ENCODE measurements around the gene TRIM47. TPM values are rescaled to one million over a fixed set of nuclear protein-coding genes. Genes with fewer than 3 reads are reported as not detected.
"Not testable (repeated sequence)": the region's sequence is repeated elsewhere in the genome, so short reads cannot be mapped to it uniquely, and the experiment has no call there.

TRIM47 gene
- total RNA-seq, 6 experiments from 2014 or later: 1.0 to 2.3 (median 1.5) TPM

DNA sequence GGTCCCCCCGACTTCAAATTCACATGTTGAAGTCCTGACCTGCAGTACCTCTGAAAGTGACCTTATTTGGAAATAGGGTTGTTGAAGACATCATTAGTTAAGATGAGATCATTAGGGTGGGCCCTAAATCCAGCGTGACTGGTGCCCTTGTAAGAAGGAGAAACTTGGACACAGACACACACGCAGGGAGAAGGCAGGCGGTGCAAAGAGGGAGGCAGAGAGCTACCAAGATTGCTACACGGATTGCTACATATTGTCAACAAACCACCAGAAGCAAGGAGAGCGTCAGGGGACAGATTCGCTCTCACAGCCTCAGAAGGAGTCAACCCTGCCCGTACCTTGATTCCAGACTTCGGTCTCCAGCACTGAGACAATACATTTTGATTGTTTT, 16.5 kb downstream of the TRIM47 start:
- no peak overlapping the region for H3K27ac Mint-ChIP-seq
- TF ChIP-seq, protein P1, sequence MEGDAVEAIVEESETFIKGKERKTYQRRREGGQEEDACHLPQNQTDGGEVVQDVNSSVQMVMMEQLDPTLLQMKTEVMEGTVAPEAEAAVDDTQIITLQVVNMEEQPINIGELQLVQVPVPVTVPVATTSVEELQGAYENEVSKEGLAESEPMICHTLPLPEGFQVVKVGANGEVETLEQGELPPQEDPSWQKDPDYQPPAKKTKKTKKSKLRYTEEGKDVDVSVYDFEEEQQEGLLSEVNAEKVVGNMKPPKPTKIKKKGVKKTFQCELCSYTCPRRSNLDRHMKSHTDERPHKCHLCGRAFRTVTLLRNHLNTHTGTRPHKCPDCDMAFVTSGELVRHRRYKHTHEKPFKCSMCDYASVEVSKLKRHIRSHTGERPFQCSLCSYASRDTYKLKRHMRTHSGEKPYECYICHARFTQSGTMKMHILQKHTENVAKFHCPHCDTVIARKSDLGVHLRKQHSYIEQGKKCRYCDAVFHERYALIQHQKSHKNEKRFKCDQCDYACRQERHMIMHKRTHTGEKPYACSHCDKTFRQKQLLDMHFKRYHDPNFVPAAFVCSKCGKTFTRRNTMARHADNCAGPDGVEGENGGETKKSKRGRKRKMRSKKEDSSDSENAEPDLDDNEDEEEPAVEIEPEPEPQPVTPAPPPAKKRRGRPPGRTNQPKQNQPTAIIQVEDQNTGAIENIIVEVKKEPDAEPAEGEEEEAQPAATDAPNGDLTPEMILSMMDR (IDR thresholded peaks at IDR 0.05): no peak
- no peaks in the 10 kb centered on the region for H3K9me3 Mint-ChIP-seq
- peaks cover 16% of the 10 kb centered on the region for H3K4me1 Mint-ChIP-seq (ENCODE audit: low read depth)
- H3K27me3 Mint-ChIP-seq (ENCODE audit: insufficient read depth): no peaks in the 10 kb centered on the region; the same call in 1 of the 2 replicates
- no peak overlapping the region for H3K4me3 Mint-ChIP-seq
- DNase-seq: no peak
- no peaks in the 10 kb centered on the region for H3K36me3 Mint-ChIP-seq (ENCODE audit: low read depth)

DNA sequence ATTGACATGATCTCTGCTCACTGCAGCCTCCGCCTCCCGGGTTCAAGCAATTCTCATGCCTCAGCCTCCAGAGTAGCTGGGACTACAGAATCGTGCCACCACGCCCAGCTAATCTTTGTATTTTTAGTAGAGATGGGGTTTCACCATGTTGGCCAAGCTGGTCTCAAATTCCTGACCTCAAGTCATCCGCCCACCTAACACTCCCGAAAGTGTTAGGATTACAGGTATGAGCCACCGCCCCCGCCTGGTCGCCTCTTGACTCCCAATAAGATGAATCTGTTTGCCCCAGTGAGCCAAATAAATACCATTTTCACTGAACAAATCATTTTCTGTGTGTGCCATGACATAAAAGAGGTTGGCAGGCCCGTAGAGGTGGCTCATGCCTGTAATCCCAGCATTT, 19.0 kb downstream of the TRIM47 start:
- DNase-seq; H3K4me3 Mint-ChIP-seq; H3K9me3 Mint-ChIP-seq; H3K36me3 Mint-ChIP-seq (ENCODE audit: low read depth); H3K27ac Mint-ChIP-seq; H3K27me3 Mint-ChIP-seq (ENCODE audit: insufficient read depth): not testable (repeated sequence)
- peaks cover 16% of the 10 kb centered on the region for H3K4me1 Mint-ChIP-seq (ENCODE audit: low read depth)

DNA sequence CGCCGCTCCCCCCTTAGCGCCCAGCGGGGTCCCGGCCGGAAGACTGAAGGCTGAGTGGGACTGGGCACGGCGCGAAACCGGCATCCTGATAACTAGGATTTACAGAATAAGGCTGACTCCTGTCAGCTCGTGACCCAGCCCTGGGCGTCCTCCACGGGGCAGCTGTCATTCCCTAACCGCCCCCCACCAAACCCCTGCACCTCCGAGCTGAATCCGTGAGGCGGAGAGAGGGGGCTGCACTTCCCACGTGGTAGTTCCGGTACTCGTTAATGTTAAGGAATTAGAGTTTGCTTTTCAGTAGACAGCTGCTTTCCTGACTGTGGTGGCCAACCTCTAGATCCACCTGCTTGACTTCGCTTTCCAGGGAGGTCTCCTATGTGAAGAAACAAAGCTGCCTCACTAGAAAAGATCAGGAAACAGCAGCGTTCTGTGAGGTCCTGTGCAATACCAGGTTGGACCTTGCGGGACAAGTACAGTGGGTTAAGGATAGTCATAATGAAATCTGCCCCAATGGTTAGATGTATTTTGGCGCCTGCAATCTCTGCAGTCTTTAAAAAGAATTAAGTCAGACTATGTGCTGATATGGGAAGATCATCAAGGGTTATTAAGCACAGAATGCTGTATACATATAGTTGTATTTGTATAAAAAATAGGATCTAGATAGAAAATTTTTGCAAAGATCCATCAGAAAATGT, 22.2 kb downstream of the TRIM47 start:
- no peaks in the 10 kb centered on the region for H3K9me3 Mint-ChIP-seq
- DNase-seq: no peak
- no peak overlapping the region for H3K4me3 Mint-ChIP-seq
- H3K27ac Mint-ChIP-seq: no peak overlapping the region; the same call in 1 of the 2 replicates
- H3K4me1 Mint-ChIP-seq (ENCODE audit: low read depth): peaks cover 7% of the 10 kb centered on the region
- TF ChIP-seq, protein P1 (IDR thresholded peaks at IDR 0.05): peak; percentile 56
- H3K36me3 Mint-ChIP-seq (ENCODE audit: low read depth): no peaks in the 10 kb centered on the region
- H3K27me3 Mint-ChIP-seq (ENCODE audit: insufficient read depth): no peaks in the 10 kb centered on the region

DNA sequence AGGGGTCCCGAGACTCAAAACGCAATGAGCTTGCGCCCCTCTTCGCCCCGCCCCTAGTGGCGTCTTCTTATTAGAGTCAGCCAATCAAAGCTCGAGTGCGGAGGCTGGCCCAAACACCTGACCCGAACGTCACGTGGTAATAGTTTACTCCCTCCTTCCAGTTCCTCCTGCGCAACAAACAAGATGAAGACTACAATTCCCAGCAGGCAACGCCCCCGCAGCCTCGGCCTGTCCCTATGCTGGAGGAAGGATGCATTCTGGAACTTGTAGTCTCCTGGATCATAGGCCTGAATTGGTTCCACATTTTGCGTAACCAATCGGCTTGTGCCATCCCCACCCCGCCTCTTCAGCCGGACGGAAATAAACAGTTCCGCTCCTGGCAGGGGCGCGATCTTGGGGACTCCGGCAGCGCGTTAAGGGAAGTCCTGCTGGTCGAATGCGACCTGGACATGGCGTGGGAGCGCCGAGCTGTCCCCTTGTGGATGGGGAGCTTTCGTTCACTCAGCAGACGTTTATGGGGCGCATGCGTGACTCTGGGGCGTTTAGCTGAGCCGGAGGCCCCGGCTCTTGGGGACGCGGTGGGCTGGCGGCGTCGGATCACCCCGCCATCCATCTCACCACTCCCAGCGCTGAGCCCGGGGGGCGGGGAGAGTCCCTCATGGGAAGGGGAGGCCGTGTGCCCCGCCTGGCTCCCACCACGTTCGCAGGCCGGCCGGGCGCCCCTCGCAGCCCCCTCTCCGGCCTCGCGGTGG, 22.9 kb downstream of the TRIM47 start, which contains the start of gene WBP2:
WBP2 (minus strand) TSS at position 26 of the 752 bp plus-strand sequence. CDS start 38 bp downstream, outside the sequence.
- no peaks in the 10 kb centered on the region for H3K36me3 Mint-ChIP-seq (ENCODE audit: low read depth)
- TF ChIP-seq, protein P1 (IDR thresholded peaks at IDR 0.05): peak; percentile 27; the same call in 1 of the 2 replicates
- no peaks in the 10 kb centered on the region for H3K9me3 Mint-ChIP-seq
- H3K27ac Mint-ChIP-seq: no peak within 1 kb of the TSS; the same call in 1 of the 2 replicates
- DNase-seq: peak; percentile 100
- H3K4me1 Mint-ChIP-seq (ENCODE audit: low read depth): peaks cover 7% of the 10 kb centered on the region
- no peak within 1 kb of the TSS for H3K4me3 Mint-ChIP-seq
- no peaks in the 10 kb centered on the region for H3K27me3 Mint-ChIP-seq (ENCODE audit: insufficient read depth)

DNA sequence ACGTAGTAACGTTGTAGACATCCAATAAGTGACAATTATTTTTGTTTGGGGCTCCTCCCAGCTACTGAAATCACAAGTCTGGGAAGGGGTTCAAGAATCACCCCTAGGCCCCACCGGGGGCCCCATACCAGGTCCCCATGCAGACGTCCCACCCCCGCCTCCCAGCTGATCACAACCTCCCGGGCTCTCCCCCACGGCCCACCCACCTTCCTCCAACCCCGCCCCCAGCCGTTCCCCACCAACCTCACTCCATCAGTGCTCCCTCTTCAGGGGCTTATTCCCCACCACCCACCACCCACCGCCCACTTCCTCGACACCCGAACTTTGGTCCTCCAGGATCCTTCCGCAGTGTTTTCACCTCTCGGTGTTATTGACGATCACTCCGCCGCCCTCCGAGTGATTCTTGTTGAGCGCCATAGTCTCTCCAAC, 23.5 kb downstream of the TRIM47 start:
- H3K36me3 Mint-ChIP-seq (ENCODE audit: low read depth): no peaks in the 10 kb centered on the region; the same call in 1 of the 2 replicates
- H3K27me3 Mint-ChIP-seq (ENCODE audit: insufficient read depth): no peaks in the 10 kb centered on the region
- H3K4me3 Mint-ChIP-seq: no peak overlapping the region
- DNase-seq: no peak
- no peaks in the 10 kb centered on the region for H3K9me3 Mint-ChIP-seq
- TF ChIP-seq, protein P1 (IDR thresholded peaks at IDR 0.05): no peak
- H3K4me1 Mint-ChIP-seq (ENCODE audit: low read depth): peaks cover 7% of the 10 kb centered on the region
- H3K27ac Mint-ChIP-seq: no peak overlapping the region

Data from HFFc6 (cell line).